ENCODE results near the gene S100A16.
A peak's percentile ranks its signal among the peaks of the same experiment; 100 is the strongest.
"Not testable (repeated sequence)": the region's sequence is repeated elsewhere in the genome, so short reads cannot be mapped to it uniquely, and the experiment has no call there.

The S100A16 gene

DNA sequence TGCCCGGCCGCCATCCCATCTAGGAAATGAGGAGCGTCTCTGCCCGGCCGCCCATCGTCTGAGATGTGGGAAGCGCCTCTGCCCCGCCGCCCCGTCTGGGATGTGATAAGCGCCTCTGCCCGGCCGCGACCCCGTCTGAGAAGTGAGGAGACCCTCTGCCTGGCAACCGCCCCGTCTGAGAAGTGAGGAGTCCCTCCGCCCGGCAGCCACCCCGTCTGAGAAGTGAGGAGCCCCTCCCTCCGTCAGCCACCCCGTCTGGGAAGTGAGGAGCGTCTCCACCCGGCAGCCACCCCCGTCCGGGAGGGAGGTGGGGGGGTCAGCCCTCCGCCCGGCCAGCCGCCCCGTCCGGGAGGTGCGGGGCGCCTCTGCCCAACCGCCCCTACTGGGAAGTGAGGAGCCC is 30.1 kb downstream of the S100A16 start:
- not testable (repeated sequence) for DNase-seq

DNA sequence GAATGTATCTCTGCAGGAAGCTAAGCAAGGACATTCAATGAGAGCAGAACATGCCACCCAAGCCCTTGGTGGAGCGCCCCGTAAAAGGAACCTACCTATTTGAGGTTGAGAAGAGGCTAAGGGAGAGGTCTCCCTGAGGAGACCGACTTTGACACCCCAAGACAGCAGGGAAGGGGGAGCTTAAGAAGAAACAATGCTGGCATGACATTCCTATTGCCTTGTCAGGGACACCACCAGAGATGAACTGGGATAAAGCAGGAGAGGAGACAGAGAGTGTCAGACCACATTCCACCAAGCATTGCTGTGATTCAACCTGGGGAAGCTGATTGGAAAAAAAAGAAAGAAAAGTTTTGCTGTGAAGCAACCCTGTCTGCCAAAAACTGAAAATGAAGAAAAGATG is 34.0 kb downstream of the S100A16 start:
- DNase-seq: no peak

DNA sequence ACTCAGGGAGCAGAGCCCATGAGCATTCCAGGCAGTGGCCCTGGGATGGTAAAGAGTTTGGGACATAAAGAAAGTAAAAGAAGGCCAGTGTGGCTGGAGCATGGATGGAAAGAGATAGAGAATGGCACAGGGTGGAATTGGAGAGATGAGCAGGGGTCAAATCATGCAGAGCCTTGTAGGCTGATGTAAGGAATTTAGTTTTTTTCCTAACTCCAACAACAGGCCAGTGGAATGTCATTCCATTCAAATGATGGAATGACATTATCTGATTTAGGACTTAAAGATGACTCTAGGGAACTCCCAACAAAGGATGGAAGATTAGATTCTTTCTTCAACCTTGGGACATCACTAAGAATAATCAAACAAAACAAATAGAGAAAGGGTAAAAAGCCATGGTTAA is 34.4 kb downstream of the S100A16 start:
- no peak for DNase-seq

DNA sequence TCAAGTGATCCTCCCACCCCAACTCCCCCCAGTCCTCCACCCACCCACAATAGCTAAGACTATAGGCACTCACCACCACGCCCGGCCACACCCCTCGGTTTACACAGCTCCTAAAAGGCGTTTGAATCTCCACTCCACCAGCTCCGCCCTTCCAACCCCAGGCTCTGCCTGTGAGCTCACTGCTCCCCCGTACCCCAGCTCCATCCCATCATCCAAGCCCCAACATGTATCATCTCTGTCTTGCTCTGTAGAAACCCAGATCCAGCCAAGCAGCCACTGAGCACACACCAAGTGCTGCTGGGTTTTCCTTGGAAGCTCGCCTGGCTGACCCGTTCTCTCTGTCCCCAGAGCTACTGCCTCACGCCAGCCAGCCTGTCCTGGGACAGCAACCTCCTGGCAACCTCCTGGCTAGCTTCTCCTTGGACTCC is 35.3 kb downstream of the S100A16 start:
- no peak for DNase-seq

DNA sequence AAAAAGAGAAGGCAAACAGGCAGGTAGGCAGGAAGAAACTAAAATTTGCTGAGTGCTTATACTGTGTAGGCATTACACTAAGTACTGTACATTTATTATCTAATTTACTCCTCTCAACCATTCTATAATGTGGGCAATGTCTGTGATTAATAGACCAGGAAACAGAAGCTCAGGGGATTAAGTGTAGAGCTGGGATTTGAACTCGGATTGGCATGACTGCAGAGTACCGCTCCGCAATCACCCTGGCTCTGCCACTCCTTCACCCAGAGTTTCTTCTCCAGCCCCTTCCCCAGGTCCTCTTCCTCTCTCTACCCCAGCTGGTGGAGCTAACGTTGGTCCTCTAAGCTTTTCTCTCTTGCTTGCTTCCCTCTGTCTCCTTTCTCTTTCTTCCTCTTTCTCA is 35.8 kb downstream of the S100A16 start:
- DNase-seq: no peak

DNA sequence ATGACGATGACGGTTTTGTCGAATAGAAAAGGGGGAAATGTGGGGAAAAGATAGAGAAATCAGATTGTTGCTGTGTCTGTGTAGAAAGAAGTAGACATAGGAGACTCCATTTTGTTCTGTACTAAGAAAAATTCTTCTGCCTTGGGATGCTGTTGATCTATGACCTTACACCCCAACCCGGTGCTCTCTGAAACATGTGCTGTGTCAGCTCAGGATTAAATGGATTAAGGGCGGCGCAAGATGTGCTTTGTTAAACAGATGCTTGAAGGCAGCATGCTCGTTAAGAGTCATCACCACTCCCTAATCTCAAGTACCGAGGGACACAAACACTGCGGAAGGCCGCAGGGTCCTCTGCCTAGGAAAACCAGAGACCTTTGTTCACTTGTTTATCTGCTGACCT is 37.4 kb downstream of the S100A16 start:
- DNase-seq: not testable (repeated sequence)

DNA sequence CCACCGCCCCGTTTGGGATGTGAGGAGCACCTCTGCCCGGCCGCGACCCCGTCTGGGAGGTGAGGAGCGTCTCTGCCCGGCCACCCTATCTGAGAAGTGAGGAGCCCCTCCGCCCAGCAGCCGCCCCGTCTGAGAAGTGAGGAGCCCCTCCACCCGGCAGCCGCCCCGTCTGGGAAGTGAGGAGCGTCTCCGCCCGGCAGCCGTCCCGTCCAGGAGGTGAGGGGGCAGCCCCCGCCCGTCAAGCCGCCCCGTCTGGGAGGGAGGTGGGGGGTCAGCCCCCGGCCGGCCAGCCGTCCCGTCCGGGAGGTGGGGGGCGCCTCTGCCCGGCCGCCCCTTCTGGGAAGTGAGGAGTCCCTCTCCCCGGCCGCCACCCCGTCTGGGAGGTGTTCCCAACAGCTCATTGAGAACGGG is 37.9 kb downstream of the S100A16 start:
- not testable (repeated sequence) for DNase-seq

DNA sequence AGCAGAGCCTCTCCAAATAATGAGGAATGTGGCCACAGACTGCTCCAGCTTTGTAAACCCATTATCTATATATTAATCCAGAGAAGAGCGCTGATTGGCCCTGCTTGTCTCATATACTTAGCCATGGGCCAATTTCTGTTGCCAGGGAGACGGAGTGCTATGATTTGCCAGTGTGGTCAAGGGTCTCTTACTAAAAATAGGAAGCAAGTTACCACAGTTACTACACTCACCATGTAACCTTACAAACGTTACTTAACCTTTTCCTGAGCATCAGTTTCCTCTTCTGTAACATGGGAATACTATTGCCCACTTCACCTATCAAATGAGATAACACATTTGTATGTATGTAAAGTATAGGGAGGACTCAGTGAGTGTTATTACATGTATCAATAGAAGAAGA is 39.6 kb downstream of the S100A16 start:
- DNase-seq: no peak

DNA sequence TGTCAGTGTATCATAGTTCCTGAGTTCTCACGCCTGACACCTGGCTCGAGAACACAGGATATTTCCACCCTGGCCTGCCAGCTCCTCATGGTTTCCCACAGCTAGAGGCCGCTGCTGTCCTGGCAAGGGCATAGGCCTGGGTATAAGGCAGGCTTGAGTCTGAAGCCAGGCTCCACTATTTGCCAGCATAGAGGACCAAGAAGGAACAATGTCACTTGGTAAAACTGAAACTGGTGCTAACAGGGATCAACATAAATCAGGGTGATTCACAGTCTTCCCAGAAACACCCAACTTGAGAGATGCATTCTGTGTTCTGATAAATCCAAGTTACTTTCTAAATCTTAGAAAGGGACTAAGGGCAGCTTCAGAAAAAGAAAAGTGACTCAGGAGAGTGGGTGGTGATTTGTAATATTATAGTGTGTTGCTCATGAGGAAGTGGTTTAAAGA is 40.3 kb downstream of the S100A16 start:
- peak; percentile 68 for DNase-seq

DNA sequence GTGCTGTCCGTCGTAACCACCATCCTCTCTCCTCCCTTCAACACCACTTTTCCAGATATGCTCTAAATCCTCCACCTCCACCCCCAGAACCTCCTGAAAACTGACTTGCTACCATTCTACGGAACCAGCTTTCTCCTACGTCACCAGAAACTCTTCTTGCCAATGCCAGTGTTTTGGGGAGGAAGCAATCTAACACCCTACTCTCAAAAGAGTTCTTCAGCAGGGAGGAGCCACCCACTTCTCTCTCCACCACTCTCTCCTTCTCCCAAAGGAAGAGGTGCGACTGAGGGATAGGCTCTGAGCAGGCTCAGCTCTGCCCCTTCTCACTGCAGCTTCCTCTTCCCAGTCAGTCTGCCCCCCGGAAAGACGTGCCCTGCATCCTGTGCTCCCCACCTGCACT is 41.2 kb downstream of the S100A16 start:
- DNase-seq: no peak

DNA sequence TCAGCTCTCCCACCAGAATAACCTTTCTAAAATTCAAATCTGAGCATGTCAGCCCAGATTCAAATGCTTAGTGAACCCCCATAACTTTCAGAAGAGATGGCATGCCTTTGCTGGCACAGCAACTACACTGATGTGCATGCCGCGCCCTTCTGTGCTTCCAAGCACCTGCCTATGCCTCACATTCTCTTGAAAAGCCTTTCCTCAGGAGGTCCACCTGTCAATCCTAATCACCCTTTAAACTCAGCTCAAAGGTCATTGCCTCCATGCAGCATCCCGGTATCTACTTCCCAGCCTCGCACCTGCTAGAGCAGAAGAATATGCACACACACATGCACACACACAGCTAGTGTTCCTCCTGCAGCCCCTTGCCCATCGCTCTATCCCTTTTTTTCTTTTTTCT is 42.1 kb downstream of the S100A16 start:
- DNase-seq: peak; percentile 88

DNA sequence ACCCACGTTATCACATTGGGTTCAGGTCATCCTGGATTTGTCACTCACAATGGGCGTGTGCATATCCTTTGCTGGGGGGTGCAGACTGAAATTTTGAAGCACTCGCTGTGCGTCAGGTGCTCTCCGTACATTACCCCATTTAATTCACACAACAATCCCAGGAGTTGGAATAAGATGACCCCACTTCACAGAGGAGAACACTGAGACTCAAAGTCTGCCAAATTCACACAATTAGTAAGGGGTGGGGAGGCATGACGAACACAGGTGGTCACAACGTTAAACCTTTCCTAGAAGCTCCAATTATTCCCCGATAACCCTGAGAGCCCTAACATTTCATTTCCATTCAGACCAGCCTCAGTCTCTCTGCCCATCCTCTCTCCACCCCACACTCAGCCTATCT is 43.5 kb downstream of the S100A16 start:
- no peak for DNase-seq

DNA sequence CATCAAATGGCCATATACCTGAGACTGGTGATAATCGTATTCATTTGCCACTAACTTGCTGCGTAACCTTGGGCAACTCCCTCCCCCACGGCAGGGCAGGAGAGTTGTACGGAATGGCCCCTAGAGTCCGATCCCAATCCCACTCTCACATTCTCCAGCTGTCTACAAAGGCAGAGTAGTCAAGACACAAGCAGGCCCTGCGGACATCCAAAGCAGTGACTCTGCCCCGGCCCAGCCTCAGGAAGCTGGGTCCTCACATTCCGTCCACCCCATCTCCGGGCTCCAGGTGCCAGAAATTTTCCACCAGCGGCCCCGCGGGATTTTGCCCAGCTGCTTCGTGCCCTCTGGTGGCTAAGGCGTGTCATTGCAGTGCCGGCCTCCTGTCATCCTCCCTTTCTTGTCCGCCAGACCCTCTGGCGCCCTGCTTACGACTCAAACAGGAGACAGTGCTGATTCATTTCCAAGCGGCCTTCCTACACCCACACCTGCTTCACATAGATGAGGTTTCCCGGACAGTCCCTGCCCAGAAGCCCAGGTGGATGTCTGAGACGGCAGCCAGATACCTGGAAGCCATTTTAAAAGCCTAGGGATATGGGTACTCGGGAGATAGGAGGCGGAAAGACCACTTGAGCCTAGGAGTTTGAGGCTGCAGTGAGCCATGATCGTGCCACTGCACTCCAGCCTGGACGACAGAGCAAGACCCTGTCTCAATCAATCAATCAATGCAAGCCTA is 44.4 kb downstream of the S100A16 start:
- peak; percentile 91 for DNase-seq

DNA sequence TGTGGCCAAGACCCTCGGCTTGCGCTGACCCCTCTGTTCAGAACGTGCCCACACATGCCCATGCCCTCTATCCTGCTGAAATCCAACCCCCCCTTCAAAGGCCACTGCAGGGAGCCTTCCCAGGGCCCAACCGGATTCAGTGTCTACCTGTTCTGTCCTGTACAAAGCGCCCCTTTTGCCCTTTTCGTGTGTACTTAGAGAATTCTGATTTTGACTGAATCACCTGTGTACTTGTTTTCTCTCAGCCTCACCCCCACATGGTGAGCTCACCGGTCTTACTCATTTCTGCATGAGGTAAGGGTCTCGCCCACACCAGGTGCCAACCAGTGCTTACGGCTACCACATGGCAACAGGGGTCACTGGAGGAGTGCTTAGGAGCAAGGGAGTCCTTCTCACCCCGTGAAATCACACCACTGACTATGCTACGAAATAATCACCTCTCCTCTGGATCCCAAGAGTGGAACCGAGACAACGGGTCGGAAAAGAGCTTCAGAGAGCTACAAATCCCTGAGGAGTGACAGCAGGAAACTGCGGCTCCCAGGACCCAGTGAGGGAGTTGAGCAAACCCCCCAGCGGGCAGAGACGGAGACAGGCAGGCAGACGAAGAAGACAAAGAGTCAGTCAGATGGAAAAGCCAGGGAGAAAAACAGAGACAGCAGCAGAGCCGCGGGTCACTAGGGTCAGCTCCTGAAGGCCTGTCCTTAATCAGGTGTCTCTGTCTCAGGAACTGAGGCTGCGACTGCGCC is 45.1 kb downstream of the S100A16 start:
- no peak for DNase-seq

DNA sequence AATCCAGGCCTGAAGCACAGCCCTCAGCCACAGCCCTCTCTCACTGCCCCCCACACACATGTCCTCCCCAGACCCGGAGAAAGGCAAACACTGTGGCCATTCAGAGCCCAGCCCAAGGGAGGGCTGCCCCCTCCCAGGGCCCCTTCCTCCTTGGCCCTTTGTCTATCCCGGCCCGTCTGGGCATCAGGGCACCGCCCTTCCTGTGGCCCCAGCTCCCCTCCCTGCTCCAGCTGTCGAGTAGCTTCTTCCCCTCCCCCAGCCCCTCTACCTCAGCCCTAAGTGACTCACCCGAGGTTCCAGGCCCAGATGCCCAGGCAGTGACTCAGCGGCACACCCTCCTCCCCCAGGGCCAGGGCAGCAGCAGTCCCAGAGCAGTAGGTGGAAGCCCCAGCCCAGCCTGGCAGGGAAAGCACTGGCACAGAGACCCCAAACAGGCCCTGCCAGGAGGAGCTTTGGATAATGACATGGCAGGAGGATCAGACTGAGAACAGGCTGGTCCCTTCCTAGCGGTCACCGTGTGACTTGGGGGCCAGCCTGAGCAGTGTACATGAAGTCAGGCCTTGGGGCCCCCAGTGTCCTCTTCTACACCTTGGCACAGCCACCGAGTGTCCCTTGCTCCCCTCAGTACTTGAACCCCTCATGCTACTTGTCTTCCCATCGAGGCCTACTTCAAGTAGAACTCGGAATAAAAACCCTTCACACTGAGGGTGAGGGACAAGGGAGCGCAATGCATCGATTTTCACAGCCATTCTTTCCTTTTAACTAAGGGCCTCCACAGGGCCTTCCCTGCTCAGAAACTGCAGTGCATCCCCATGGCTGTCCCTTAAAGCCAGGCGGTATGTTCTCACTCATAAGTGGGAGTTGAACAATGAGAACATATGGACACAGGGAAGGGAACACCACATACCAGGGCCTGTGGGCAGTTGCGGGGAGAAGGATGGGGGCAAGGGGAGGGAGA is 46.2 kb downstream of the S100A16 start:
- DNase-seq: peak; percentile 72

DNA sequence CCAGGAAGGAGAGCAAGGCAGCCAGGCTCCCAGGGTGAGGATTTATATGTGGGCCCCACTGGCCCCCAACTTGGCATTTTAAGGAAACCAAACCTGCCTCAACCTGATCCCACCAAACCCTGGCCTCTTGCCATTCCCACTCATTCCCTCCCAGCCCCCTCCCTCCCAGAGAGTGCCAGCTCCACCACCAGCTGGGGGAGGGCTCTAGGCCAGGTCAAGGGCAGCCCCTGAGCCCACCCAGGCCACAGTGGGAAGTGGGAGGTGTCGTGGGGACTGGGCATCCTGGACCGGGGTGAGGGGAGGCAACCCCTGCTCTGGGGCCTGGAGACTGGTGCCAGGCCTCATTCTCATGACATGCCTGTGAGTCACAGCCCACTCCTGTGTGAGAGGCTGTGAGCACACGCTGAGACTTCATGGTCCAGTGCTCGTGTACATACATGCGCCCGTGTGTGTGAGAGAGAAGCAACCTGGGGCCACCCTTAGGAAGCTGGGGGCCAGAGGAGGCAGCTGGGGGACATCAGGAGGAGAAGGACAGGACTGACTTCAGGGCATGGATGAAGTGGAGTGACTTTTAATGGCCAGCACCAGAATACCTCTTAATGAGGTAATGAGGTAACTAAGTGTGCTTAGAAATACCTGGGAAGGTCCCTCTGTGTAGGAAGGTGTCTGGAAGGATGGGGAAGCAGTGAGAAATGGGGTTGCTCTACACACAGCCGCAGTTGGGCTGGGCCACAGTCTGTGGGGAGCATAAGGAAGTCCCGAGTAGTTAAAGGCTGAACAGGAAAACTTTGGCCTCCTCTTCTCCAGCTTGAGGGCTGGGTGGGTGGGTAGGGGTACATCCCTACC is 47.2 kb downstream of the S100A16 start, which contains the start of gene S100A2:
S100A2 (minus strand) TSS at position 316 of the 846 bp plus-strand sequence. CDS start 1,967 bp downstream, outside the sequence.
- peak; percentile 11 for DNase-seq

DNA sequence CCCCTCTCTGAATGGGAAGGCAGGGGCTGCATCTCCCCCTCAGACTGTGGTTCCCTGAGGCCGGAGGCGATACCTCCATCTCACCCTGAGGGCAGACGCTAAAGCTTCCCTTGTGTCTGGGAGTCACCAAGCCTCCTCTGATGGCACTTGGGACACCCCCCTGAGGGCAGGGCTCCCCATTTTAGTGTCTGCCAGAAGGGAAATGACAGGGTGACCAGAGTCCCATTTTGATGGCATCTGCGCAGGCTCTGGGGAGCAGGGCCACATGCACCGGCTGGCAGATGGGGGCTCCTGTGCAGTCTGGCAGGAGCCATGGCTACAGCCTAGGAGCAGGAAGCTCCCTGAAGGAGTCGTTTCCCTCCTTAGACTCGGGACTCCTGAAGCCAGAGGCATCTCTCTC is 48.9 kb downstream of the S100A16 start:
- no peak for DNase-seq

DNA sequence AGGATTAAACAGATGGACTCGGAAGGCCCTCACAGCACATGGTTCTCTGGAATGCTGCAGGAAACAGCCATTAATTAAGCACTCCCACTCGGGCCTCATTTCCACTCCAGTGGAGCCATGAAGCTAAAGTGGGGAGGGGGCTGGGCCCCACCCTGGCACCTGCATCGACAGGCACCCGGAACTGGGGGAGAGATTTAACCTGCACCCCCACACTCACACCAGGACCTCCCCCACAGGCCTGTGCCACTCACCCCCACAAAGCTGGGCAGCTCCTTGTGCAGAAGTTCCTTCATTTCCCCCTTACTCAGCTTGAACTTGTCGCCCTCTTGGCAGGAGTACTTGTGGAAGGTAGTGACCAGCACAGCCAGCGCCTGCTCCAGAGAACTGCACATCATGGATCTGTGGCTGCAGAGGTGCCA is 49.4 kb downstream of the S100A16 start:
- DNase-seq: no peak

DNA sequence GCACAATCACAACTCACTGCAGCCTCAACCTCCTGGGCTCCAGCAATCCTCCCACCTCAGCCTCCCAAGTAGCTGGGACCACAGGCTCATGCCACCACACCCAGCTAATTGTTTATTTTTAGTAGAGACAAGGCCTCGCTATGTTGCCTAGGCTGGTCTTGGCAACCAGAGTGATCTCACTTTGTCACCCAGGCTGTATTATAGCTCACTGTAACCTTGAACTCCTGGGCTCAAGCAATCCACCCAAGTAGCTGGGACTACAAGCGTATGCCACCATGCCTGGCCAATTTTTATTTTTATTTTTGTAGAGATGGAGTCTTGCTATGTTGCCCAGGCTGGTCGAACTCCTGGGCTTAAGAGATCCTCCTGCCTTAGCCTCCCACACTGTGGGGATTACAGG is 50.9 kb downstream of the S100A16 start:
- not testable (repeated sequence) for DNase-seq

DNA sequence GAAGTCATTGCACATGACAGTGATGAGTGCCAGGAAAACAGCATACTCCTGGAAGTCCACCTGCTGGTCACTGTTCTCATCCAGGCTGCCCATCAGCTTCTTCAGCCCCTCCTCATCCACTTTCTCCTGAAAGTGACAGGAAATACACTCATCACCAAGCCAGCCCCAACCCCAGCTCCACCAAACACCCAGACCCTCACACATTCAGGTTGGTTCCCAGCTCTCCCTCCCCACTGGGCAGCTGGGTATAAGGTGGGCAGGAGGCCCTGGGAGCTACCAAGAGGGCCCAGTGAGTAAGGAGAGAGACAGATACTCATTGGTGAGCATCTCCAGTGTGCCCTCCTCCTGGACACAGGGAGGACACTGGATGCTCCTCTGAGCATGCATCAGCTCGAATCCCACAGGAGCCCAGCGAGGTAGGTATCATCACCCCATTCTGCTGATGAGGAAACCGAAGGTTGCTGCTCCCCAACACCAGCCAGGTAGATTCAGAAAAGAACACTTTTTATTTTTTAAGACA is 51.4 kb downstream of the S100A16 start:
- DNase-seq: peak; percentile 6

DNA sequence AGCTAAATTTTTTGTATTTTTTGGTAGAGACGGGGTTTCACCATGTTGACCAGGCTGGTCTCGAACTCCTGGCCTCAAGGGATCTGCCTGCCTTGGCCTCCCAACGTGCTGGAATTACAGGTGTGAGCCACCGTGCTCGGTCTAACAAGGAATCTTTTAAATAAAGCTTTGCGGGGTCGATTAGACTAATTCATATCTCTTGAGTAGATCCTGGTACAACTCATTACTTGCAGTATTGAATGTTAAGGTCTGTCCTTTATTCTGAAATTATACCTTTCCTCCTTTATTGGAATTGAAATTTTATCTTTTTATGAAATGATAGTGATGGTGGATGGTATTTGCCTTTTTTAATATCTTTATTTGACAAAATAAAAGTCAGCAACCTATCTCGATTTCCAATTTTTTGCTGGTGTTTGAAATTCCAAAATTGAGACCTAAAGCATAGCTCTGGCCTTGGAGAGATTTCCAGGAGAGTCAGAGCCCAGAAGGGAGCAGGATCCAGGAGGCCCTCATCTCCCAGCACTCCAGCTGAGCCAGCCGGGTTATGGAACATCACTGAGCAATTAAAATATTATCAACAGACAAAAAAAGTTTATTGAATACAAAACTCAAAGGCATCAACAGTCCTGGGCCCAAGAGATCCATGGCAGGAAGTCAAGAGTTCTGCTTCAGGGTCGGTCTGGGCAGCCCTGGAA is 52.0 kb downstream of the S100A16 start:
- no peak for DNase-seq
